HCT116 (cell line): ENCODE results near the gene EXOC4. TPM values are rescaled to one million over a fixed set of nuclear protein-coding genes. Genes with fewer than 3 reads are reported as not detected.

Experiments
- ATAC-seq: fragments of 200-7000 bp; cut with Tn5 transposase; 2 replicates; pipeline ENCODE4 v1.9.1; 2020; ENCODE audit warnings: mild to moderate bottlenecking, moderate library complexity
- BruUV-seq: library from RNA; stranded (reverse); fragments of 400-500 nt; replicated peaks from 2 replicates; lab custom pipeline; 2021; lab: Mats Ljungman, UMichigan
- CTCF ChIA-PET: fragments of 300-600 bp; sonication (Branson Sonifier 250); formaldehyde crosslinking; loops from one replicate; lab custom pipeline; 2021; ENCODE audit warnings: antibody characterized with exemption; lab: Charles Lee
- POLR2A ChIA-PET: fragments of 300-600, 350-600 bp; sonication (Branson Sonifier 250); formaldehyde crosslinking; loops from one replicate; lab custom pipeline; 2021; ENCODE audit warnings: antibody characterized with exemption; lab: Charles Lee
- RAD21 ChIA-PET, 2 experiments: fragments of 300-600 bp; sonication (Branson Sonifier 250); formaldehyde crosslinking; loops; one replicate each; lab custom pipeline; 2023; ENCODE audit warnings: low total read pairs in 2 of 2; ENCODE audit not compliant: uncharacterized antibody in 2 of 2, unreplicated experiment in 2 of 2, low non-redundant PET in 1 of 2; lab: Charles Lee
- DNase-seq: peaks from one replicate; pipeline ENCODE4 v3.0.0-alpha.2; 2010; ENCODE audit warnings: low read depth, low spot score
- H2AFZ ChIP-seq: fragments of 200-600 bp; shearing (Covaris generic), sonication (generic); 2 replicates; pipeline ENCODE4 v1.6.1; 2017; ENCODE audit warnings: low read depth, mixed run types, mixed read lengths, antibody characterized with exemption, low read length; ENCODE audit not compliant: poor library complexity, severe bottlenecking
- H3K27ac ChIP-seq: 2 replicates; pipeline ENCODE4 v1.5.1; 2012; ENCODE audit warnings: low read depth, low read length
- H3K27me3 ChIP-seq: fragments of 200-600 bp; sonication (generic); 2 replicates; pipeline ENCODE4 v1.6.1; 2016; ENCODE audit warnings: mixed run types, low read length, mixed read lengths; ENCODE audit not compliant: insufficient read depth
- H3K36me3 ChIP-seq, 2 experiments: fragments of 200-500 bp in 1 of 2; fragments of 200-600 bp in 1 of 2; sonication (Bioruptor generic) in 1 of 2; sonication (generic) in 1 of 2; 2 replicates each; pipeline versions ENCODE4 v1.5.1 to v1.6.1; 2014 to 2016; ENCODE audit warnings: low read length in 2 of 2, inconsistent platforms in 1 of 2, mixed read lengths in 1 of 2, mixed run types in 1 of 2; ENCODE audit not compliant: insufficient read depth in 2 of 2, control insufficient read depth in 1 of 2
- H3K4me1 ChIP-seq, 2 experiments: fragments of 200-600 bp in 1 of 2; sonication (generic) in 1 of 2; 2 replicates each; pipeline versions ENCODE4 v1.5.1 to v1.6.1; 2012 to 2017; ENCODE audit warnings: low read length in 2 of 2, inconsistent platforms in 1 of 2, mild to moderate bottlenecking in 1 of 2, mixed read lengths in 1 of 2, mixed run types in 1 of 2, moderate library complexity in 1 of 2; ENCODE audit not compliant: insufficient read depth in 2 of 2, control insufficient read depth in 1 of 2
- H3K4me2 ChIP-seq: fragments of 200-600 bp; sonication (generic); 2 replicates; pipeline ENCODE4 v1.6.1; 2017; ENCODE audit warnings: mixed run types, low read length, mixed read lengths
- H3K4me3 ChIP-seq, 2 experiments: fragments of 200-600 bp in 1 of 2; sonication (generic) in 1 of 2; replicated peaks in 1 of 2; 2 replicates each; pipeline ENCODE4 v1.5.1; 2011 to 2016; ENCODE audit warnings: low read length in 2 of 2, control low read depth in 1 of 2, low read depth in 1 of 2, mild to moderate bottlenecking in 1 of 2, mixed read lengths in 1 of 2, mixed run types in 1 of 2
- H3K79me2 ChIP-seq: fragments of 200-600 bp; sonication (generic); 2 replicates; pipeline ENCODE4 v1.6.1; 2017; ENCODE audit warnings: mild to moderate bottlenecking, mixed run types, low read length, moderate library complexity, mixed read lengths; ENCODE audit not compliant: insufficient read depth
- H3K9ac ChIP-seq: fragments of 200-600 bp; sonication (generic); 2 replicates; pipeline ENCODE4 v1.6.1; 2016; ENCODE audit warnings: low read length, mixed read lengths
- H3K9me2 ChIP-seq: fragments of 200-600 bp; sonication (generic), shearing (Covaris generic); 2 replicates; pipeline ENCODE4 v1.6.1; 2017; ENCODE audit warnings: mixed run types, mild to moderate bottlenecking, moderate library complexity; ENCODE audit not compliant: insufficient read depth
- H3K9me3 ChIP-seq, 2 experiments: fragments of 200-500 bp in 1 of 2; fragments of 200-600 bp in 1 of 2; sonication (Bioruptor generic) in 1 of 2; sonication (generic) in 1 of 2; 2 replicates each; pipeline ENCODE4 v1.6.1; 2014 to 2017; ENCODE audit warnings: low read length in 2 of 2, mixed read lengths in 2 of 2, inconsistent platforms in 1 of 2, low read depth in 1 of 2, mild to moderate bottlenecking in 1 of 2, mixed run types in 1 of 2, moderate library complexity in 1 of 2; ENCODE audit not compliant: control insufficient read depth in 1 of 2, insufficient read depth in 1 of 2
- H4K20me1 ChIP-seq: fragments of 200-600 bp; sonication (generic), shearing (Covaris generic); 2 replicates; pipeline ENCODE4 v1.6.1; 2017; ENCODE audit warnings: mixed run types, mild to moderate bottlenecking, moderate library complexity; ENCODE audit not compliant: insufficient read depth
- CBX3 ChIP-seq: IDR thresholded peaks from 2 replicates; pipeline ENCODE4 v1.6.1; 2012; ENCODE audit warnings: low read depth
- CEBPB ChIP-seq: IDR thresholded peaks from 2 replicates; pipeline ENCODE4 v1.6.1; 2012; ENCODE audit warnings: low read depth
- EGR1 ChIP-seq: IDR thresholded peaks from 2 replicates; pipeline ENCODE4 v1.6.1; 2012; ENCODE audit warnings: low read depth
- ELF1 ChIP-seq: IDR thresholded peaks from 2 replicates; pipeline ENCODE4 v1.6.1; 2012; ENCODE audit warnings: low read depth, borderline replicate concordance
- EZH2phosphoT487 ChIP-seq: fragments of 200-600 bp; IDR thresholded peaks from 2 replicates; pipeline ENCODE4 v1.6.1; 2018; ENCODE audit warnings: antibody characterized with exemption, borderline replicate concordance
- SIN3A ChIP-seq: IDR thresholded peaks from 2 replicates; pipeline ENCODE4 v1.6.1; 2012; ENCODE audit warnings: low read depth
- YY1 ChIP-seq: IDR thresholded peaks from 2 replicates; pipeline ENCODE4 v1.6.1; 2011; ENCODE audit warnings: low read length, low read depth, moderate library complexity, mild to moderate bottlenecking; ENCODE audit not compliant: insufficient replicate concordance; ENCODE audit errors: extremely low read depth
- ZNF274 ChIP-seq: fragments of 200-500 bp; sonication (Bioruptor generic); IDR thresholded peaks from 2 replicates; pipeline ENCODE4 v1.6.1; 2014; ENCODE audit warnings: mild to moderate bottlenecking, low read depth, low read length, inconsistent platforms
- intact Hi-C: fragments of 100-400 bp; cut with micrococcal nuclease; formaldehyde crosslinking; loops from 2 replicates; pipeline ENCODE4 v1.10.0; 2022
- total RNA-seq: library from RNA; stranded (reverse); gene quantifications from one replicate; pipeline ENCODE4 v1.2.1, GENCODE V29; 2021; ENCODE audit not compliant: unreplicated experiment
- TF ChIP-seq, protein P1 (sequence below): IDR thresholded peaks from 2 replicates; pipeline ENCODE4 v1.6.1; 2011; ENCODE audit warnings: mild to moderate bottlenecking, low read length, moderate library complexity; ENCODE audit not compliant: insufficient replicate concordance; ENCODE audit errors: extremely low read depth
- TF ChIP-seq, protein P2 (sequence below): IDR thresholded peaks from 2 replicates; pipeline ENCODE4 v1.6.1; 2012
- TF ChIP-seq, protein P3 (sequence below): IDR thresholded peaks from 2 replicates; pipeline ENCODE4 v1.6.1; 2012
- TF ChIP-seq, protein P4 (sequence below): IDR thresholded peaks from 2 replicates; pipeline ENCODE4 v1.6.1; 2012; ENCODE audit warnings: low read depth

EXOC4 gene
- total RNA-seq, 1 experiment from 2014 or later: 40.3 TPM

DNA sequence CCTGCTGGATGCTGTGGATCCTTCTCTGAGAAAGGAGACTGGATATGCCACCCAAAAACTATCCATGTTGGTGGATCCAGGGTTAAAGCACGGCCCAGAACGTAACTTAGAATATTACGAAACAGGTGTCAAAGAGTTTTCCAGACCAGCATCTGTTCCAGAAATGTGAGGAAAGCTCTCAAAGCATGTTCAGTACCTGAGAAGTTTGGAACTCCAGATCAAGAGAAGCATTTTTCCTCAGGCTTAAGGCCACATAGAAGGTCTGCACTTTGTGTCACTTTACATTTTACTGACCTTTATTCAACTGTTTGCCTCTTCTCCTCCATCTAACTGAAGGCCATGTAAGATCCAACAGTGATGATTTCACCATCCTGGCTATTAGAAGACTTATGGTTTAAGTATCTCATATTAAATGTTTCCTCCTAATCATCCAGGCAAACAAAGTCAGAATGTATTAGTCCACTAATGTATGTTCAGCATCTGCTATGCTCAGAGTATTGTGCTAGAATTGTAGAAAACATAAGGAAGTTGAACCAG lies 533.6 kb downstream of the EXOC4 start:
- ATAC-seq: no peak
- Histone ChIP-seq H3K27me3 (no peaks in the 10 kb centered on the region), H3K9me2 (no peaks in the 10 kb centered on the region), H4K20me1 (no peaks in the 10 kb centered on the region), H3K9me3 (no peaks in the 10 kb centered on the region), H3K9ac (no peak overlapping the region), H2AFZ (no peak overlapping the region), H3K36me3 (no peaks in the 10 kb centered on the region), H3K27ac (no peak overlapping the region), H3K4me1 (no peaks in the 10 kb centered on the region), H3K4me3 (no peak overlapping the region), H3K4me2 (no peak overlapping the region), H3K79me2 (no peaks in the 10 kb centered on the region)
- POLR2A ChIA-PET: no interaction called here
- intact Hi-C loops: no loop called here
- no peak for DNase-seq
- CTCF ChIA-PET: no interaction called here
- RAD21 ChIA-PET: no interaction called here
- BruUV-seq: no TSS peak
- TF ChIP-seq ZNF274: no peak
- TF ChIP-seq SIN3A: no peak
- no peak for TF ChIP-seq EGR1
- TF ChIP-seq, protein P1, sequence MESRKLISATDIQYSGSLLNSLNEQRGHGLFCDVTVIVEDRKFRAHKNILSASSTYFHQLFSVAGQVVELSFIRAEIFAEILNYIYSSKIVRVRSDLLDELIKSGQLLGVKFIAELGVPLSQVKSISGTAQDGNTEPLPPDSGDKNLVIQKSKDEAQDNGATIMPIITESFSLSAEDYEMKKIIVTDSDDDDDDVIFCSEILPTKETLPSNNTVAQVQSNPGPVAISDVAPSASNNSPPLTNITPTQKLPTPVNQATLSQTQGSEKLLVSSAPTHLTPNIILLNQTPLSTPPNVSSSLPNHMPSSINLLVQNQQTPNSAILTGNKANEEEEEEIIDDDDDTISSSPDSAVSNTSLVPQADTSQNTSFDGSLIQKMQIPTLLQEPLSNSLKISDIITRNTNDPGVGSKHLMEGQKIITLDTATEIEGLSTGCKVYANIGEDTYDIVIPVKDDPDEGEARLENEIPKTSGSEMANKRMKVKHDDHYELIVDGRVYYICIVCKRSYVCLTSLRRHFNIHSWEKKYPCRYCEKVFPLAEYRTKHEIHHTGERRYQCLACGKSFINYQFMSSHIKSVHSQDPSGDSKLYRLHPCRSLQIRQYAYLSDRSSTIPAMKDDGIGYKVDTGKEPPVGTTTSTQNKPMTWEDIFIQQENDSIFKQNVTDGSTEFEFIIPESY: no peak
- TF ChIP-seq, protein P2, sequence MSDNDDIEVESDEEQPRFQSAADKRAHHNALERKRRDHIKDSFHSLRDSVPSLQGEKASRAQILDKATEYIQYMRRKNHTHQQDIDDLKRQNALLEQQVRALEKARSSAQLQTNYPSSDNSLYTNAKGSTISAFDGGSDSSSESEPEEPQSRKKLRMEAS: no peak

DNA sequence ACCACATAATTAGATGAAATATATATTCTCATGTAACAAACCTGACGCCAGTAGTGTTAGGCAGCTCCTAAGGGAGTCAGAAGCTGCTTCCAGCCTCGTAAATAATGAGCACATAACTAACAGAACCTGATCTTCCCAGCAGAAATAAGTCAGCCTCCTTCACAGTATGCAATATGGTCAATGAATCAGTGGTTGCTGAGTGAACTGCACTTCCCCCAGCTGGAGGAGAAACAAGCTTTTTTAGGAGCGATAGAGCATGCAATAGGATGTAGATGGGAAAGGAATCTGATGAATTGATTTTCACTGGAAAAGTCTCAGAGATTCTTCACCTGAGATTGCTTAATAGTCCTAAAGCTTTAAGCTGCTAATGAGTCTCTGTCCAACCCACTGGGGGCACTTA lies 537.1 kb downstream of the EXOC4 start:
- ATAC-seq: no peak
- TF ChIP-seq YY1 (no peak), EZH2phosphoT487 (no peak), ELF1 (no peak), ZNF274 (no peak), CEBPB (no peak), CBX3 (no peak)
- TF ChIP-seq, protein P3, sequence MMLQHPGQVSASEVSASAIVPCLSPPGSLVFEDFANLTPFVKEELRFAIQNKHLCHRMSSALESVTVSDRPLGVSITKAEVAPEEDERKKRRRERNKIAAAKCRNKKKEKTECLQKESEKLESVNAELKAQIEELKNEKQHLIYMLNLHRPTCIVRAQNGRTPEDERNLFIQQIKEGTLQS: no peak
- TF ChIP-seq, protein P4, sequence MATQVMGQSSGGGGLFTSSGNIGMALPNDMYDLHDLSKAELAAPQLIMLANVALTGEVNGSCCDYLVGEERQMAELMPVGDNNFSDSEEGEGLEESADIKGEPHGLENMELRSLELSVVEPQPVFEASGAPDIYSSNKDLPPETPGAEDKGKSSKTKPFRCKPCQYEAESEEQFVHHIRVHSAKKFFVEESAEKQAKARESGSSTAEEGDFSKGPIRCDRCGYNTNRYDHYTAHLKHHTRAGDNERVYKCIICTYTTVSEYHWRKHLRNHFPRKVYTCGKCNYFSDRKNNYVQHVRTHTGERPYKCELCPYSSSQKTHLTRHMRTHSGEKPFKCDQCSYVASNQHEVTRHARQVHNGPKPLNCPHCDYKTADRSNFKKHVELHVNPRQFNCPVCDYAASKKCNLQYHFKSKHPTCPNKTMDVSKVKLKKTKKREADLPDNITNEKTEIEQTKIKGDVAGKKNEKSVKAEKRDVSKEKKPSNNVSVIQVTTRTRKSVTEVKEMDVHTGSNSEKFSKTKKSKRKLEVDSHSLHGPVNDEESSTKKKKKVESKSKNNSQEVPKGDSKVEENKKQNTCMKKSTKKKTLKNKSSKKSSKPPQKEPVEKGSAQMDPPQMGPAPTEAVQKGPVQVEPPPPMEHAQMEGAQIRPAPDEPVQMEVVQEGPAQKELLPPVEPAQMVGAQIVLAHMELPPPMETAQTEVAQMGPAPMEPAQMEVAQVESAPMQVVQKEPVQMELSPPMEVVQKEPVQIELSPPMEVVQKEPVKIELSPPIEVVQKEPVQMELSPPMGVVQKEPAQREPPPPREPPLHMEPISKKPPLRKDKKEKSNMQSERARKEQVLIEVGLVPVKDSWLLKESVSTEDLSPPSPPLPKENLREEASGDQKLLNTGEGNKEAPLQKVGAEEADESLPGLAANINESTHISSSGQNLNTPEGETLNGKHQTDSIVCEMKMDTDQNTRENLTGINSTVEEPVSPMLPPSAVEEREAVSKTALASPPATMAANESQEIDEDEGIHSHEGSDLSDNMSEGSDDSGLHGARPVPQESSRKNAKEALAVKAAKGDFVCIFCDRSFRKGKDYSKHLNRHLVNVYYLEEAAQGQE: no peak

More for the DNA sequence above, 537.1 kb downstream of the EXOC4 start:
- no peaks in the 10 kb centered on the region for H3K4me1 ChIP-seq
- H3K27ac ChIP-seq: no peak overlapping the region
- H3K36me3 ChIP-seq: no peaks in the 10 kb centered on the region
- H3K4me2 ChIP-seq: no peak overlapping the region
- no peak overlapping the region for H3K9ac ChIP-seq
- intact Hi-C loops: no loop called here
- no peaks in the 10 kb centered on the region for H3K79me2 ChIP-seq
- no peak overlapping the region for H2AFZ ChIP-seq
- no peaks in the 10 kb centered on the region for H3K9me2 ChIP-seq
- H4K20me1 ChIP-seq: no peaks in the 10 kb centered on the region
- RAD21 ChIA-PET: no interaction called here
- POLR2A ChIA-PET: no interaction called here
- no peak for DNase-seq
- no peaks in the 10 kb centered on the region for H3K9me3 ChIP-seq
- H3K4me3 ChIP-seq: no peak overlapping the region
- no peaks in the 10 kb centered on the region for H3K27me3 ChIP-seq
- CTCF ChIA-PET: no interaction called here
- BruUV-seq: no TSS peak
